ENCODE data around the gene METTL25. TPM values are rescaled to one million over a fixed set of nuclear protein-coding genes. Genes with fewer than 3 reads are reported as not detected.
A peak's percentile ranks its signal among the peaks of the same experiment; 100 is the strongest.

METTL25 gene, protein sequence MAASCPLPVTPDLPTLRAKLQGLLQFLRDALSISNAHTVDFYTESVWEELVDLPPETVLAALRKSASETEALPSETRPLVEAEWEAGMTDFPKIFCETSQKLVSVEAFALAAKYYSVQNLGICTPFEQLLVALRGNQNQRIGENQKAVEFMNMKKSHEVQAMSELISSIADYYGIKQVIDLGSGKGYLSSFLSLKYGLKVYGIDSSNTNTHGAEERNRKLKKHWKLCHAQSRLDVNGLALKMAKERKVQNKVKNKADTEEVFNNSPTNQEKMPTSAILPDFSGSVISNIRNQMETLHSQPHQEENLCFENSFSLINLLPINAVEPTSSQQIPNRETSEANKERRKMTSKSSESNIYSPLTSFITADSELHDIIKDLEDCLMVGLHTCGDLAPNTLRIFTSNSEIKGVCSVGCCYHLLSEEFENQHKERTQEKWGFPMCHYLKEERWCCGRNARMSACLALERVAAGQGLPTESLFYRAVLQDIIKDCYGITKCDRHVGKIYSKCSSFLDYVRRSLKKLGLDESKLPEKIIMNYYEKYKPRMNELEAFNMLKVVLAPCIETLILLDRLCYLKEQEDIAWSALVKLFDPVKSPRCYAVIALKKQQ
- 10 to 100 TPM; 10.5 to 13.0 (median 11.8) TPM for total RNA-seq

DNA sequence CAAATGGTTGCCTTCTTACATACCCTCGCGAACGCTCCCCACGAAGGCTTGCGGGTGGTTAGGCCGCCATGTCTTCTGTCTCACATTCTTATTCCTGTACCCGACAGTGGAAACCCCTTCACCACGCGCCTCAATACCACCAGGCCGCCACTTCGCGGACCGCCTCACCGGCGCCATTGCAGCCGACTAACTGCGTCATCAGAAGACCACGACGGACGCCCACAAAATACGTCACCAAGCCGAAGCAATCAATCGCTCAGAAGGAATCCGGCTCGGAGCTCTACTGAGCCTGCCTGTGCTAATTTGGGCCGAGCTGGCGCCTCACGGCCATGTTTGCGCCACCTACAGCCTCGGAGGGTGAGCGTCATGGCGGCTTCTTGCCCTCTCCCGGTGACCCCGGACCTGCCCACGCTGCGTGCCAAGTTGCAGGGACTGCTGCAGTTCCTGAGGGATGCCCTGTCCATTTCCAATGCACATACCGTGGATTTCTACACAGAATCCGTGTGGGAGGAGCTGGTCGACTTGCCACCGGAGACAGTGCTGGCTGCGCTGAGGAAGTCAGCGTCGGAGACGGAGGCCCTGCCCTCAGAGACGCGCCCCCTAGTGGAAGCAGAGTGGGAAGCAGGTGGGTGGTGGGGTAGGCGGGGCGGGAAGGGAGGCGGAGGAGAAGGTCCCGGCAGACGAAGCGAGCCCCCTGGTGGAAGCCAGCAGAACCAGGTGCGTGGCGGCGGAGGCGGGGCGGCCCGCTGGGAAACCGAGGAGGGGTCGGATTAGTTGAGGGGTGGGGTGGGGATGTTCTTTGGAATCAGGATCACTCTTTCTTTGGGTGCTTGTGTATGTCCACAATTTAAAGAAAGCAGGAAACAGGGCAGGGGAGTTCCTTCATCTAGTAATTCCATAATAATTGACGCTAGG lies at the start of gene METTL25, which contains the start of gene CCDC59:
METTL25 (plus strand) TSS at position 330 of the 915 bp plus-strand sequence; CDS start at position 367, 37 bp downstream.
CCDC59 (minus strand) TSS at position 188 of the 915 bp plus-strand sequence; CDS start at position 177, 11 bp downstream.
- H3K4me1 ChIP-seq, result peaks cover 48% of the 10 kb centered on the region in 2 donors
- peak; percentile 96 to 97 for ATAC-seq
- intact Hi-C loops (cut with DNase I; ENCODE audit: low total_unique reads), result no loop called here

DNA sequence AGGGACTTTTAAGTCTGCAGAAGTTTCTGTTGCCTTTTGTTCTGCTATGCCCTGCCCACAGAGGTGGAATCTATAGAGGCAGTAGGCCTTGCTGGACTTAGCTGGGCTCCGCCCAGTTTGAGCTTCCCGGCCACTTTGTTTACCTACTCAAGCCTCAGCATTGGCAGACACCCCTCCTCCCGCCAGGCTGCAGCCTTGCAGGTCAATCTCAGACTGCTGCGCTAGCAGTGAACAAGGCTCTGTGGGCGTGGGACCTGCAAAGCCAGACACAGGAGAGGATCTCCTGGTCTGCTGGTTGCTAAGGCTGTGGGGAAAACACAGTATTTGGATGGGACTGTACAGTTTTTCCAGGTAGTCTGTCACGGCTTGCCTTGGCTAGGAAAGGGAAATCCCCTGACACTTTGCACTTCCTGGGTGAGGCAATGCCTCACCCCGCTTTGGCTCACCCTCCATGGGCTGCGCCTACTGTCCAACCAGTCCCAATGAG lies 43.9 kb upstream of the METTL25 start:
- in situ Hi-C loops (cut with MboI; ENCODE audit: low sequenced_read_pairs in 4 of 4) (no loop called here), intact Hi-C loops (cut with DNase I; ENCODE audit: low total_unique reads) (no loop called here)
- DNase-seq, result no peak
- Histone ChIP-seq H3K27ac (no peak overlapping the region), H3K9me3 (no peaks in the 10 kb centered on the region), H3K4me3 (no peak overlapping the region), H3K27me3 (no peaks in the 10 kb centered on the region), H3K4me1 (no peaks in the 10 kb centered on the region), H3K36me3 (no peaks in the 10 kb centered on the region)
- ATAC-seq, result no peak
- TF ChIP-seq CTCF (IDR thresholded peaks at IDR 0.05 in 4 of 5, conservative IDR thresholded peaks at IDR 0.05 in 1 of 5), result no peak
- no peak for TF ChIP-seq POLR2A (IDR thresholded peaks at IDR 0.05)

More for the DNA sequence above, at the start of gene METTL25, which contains the start of gene CCDC59:
- Histone ChIP-seq H3K4me3 (peak within 1 kb of the TSS; percentile 71 to 98 (median 86)), H3K36me3 (peaks cover 0 to 34% of the 10 kb centered on the region in 2 donors), H3K27me3 (no peaks in the 10 kb centered on the region), H3K27ac (peak within 1 kb of the TSS; percentile 87 to 97 (median 92)), H3K9me3 (no peaks in the 10 kb centered on the region)
- TF ChIP-seq CTCF (IDR thresholded peaks at IDR 0.05 in 4 of 5, conservative IDR thresholded peaks at IDR 0.05 in 1 of 5) (peak; percentile 87 to 100 (median 95)), POLR2A (IDR thresholded peaks at IDR 0.05) (peak; percentile 59 to 72)
- peak; percentile 96 to 97 for DNase-seq
- in situ Hi-C loops (cut with MboI; ENCODE audit: low sequenced_read_pairs in 4 of 4), result no loop called here

DNA sequence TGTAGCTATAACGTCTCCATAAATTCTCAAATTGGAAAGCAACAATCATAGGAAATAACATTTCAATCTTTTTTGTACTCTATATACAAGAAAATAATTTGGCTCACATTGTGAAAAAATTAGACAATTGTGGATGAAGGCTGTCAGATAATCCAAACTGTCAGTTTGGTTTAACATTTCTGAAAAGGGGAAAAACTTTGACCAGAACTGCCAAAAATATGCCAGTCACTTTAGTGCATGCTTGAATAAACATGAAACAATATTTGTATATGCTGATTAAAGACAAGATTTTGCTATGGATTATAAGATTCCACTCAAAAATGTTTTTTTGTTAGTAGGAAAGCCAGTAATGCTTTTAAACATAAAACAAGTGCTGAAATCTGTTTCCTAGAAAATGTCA lies 39.1 kb upstream of the METTL25 start:
- no peak overlapping the region for H3K4me3 ChIP-seq
- no peaks in the 10 kb centered on the region for H3K4me1 ChIP-seq
- no peaks in the 10 kb centered on the region for H3K36me3 ChIP-seq
- in situ Hi-C loops (cut with MboI; ENCODE audit: low sequenced_read_pairs in 4 of 4) (no loop called here), intact Hi-C loops (cut with DNase I; ENCODE audit: low total_unique reads) (no loop called here)
- TF ChIP-seq POLR2A (IDR thresholded peaks at IDR 0.05) (no peak), CTCF (IDR thresholded peaks at IDR 0.05 in 4 of 5, conservative IDR thresholded peaks at IDR 0.05 in 1 of 5) (no peak)
- H3K9me3 ChIP-seq, result no peaks in the 10 kb centered on the region
- H3K27me3 ChIP-seq, result no peaks in the 10 kb centered on the region
- ATAC-seq, result no peak
- DNase-seq, result no peak
- H3K27ac ChIP-seq, result no peak overlapping the region

DNA sequence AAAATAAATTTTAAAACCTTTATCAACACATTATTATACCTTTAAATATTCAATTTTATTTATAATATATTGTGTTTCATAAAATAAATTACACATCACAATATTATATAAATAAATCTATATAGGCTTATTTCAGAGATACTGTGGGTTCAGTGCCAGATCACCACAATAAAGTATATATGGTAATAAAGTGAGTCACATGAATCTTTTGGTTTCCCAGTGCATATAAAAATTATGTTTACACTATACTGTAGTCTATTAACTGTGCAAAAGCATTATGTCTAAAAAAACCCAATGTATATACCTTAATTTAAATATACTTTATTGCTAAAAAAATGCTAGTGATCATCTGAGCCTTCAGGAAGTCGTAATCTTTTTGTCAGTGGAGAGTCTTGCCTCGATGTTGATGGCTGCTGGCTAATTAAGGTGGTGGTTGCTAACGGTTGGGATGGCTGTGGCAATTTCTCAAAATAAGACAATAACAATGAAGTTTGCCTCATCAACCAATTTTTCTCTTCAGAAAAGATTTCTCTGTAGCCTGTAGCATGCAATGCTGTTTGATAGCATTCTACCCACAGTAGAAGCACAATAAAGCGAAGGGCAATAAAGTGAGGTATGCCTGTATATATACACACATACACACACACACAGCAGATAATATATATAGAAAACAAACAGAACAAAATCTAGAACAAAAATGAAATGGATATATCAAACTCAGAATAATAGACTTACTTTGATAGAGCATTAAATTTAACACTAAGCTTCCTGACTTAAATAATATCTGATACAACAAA lies 32.6 kb upstream of the METTL25 start:
- Histone ChIP-seq H3K36me3 (no peaks in the 10 kb centered on the region), H3K27me3 (no peaks in the 10 kb centered on the region), H3K9me3 (no peaks in the 10 kb centered on the region), H3K27ac (no peak overlapping the region), H3K4me1 (no peaks in the 10 kb centered on the region), H3K4me3 (no peak overlapping the region)
- no peak for TF ChIP-seq POLR2A (IDR thresholded peaks at IDR 0.05)
- no peak for TF ChIP-seq CTCF (IDR thresholded peaks at IDR 0.05 in 4 of 5, conservative IDR thresholded peaks at IDR 0.05 in 1 of 5)
- intact Hi-C loops (cut with DNase I; ENCODE audit: low total_unique reads) (no loop called here), in situ Hi-C loops (cut with MboI; ENCODE audit: low sequenced_read_pairs in 4 of 4) (no loop called here)
- no peak for ATAC-seq
- no peak for DNase-seq
